Testis (tissue), 2 donors: Measurements from ENCODE around the gene HPS6.

Experiments
- POLR2A ChIP-seq: fragments of 450-650 bp; IDR thresholded peaks from one replicate; pipeline ENCODE4 v1.6.1; 2017; ENCODE audit warnings: antibody characterized with exemption, mild to moderate bottlenecking, moderate library complexity
- TF ChIP-seq, protein P1 (sequence below), 3 experiments: fragments of 450-650 bp in 2 of 3; fragments of 200-600 bp in 1 of 3; sonication (generic) in 1 of 3; IDR thresholded peaks; one replicate each; pipeline ENCODE4 v1.5.1; 2016 to 2019; ENCODE audit warnings: antibody characterized with exemption in 3 of 3, mild to moderate bottlenecking in 2 of 3, moderate library complexity in 1 of 3

DNA sequence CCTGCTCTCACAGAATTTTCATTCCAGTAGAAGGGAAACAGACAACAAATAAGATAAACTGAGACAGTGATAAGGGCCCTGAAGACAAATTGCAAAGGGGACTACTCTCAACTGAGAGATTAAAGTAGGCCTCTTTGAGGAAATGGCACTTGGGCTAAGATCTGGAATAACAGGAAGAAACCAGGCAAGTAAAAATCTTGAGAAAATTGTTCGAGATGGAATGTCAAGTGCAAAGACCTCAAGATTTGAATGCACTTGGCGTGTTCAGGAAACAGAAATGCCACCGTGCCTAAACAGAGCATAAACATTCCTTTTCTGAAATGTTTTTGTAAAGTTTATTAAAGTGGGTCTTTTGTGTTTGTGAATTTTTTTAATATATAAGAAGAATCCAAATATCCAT lies 19.9 kb upstream of the HPS6 start:
- no peak for TF ChIP-seq POLR2A
- TF ChIP-seq, protein P1, sequence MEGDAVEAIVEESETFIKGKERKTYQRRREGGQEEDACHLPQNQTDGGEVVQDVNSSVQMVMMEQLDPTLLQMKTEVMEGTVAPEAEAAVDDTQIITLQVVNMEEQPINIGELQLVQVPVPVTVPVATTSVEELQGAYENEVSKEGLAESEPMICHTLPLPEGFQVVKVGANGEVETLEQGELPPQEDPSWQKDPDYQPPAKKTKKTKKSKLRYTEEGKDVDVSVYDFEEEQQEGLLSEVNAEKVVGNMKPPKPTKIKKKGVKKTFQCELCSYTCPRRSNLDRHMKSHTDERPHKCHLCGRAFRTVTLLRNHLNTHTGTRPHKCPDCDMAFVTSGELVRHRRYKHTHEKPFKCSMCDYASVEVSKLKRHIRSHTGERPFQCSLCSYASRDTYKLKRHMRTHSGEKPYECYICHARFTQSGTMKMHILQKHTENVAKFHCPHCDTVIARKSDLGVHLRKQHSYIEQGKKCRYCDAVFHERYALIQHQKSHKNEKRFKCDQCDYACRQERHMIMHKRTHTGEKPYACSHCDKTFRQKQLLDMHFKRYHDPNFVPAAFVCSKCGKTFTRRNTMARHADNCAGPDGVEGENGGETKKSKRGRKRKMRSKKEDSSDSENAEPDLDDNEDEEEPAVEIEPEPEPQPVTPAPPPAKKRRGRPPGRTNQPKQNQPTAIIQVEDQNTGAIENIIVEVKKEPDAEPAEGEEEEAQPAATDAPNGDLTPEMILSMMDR (IDR thresholded peaks at IDR 0.05) = no peak
